ENCODE results near the gene SBF1. TPM values are rescaled to one million over a fixed set of nuclear protein-coding genes. Genes with fewer than 3 reads are reported as not detected.
A peak's percentile ranks its signal among the peaks of the same experiment; 100 is the strongest.
"Not testable (repeated sequence)": the region's sequence is repeated elsewhere in the genome, so short reads cannot be mapped to it uniquely, and the experiment has no call there.

SBF1 gene, protein sequence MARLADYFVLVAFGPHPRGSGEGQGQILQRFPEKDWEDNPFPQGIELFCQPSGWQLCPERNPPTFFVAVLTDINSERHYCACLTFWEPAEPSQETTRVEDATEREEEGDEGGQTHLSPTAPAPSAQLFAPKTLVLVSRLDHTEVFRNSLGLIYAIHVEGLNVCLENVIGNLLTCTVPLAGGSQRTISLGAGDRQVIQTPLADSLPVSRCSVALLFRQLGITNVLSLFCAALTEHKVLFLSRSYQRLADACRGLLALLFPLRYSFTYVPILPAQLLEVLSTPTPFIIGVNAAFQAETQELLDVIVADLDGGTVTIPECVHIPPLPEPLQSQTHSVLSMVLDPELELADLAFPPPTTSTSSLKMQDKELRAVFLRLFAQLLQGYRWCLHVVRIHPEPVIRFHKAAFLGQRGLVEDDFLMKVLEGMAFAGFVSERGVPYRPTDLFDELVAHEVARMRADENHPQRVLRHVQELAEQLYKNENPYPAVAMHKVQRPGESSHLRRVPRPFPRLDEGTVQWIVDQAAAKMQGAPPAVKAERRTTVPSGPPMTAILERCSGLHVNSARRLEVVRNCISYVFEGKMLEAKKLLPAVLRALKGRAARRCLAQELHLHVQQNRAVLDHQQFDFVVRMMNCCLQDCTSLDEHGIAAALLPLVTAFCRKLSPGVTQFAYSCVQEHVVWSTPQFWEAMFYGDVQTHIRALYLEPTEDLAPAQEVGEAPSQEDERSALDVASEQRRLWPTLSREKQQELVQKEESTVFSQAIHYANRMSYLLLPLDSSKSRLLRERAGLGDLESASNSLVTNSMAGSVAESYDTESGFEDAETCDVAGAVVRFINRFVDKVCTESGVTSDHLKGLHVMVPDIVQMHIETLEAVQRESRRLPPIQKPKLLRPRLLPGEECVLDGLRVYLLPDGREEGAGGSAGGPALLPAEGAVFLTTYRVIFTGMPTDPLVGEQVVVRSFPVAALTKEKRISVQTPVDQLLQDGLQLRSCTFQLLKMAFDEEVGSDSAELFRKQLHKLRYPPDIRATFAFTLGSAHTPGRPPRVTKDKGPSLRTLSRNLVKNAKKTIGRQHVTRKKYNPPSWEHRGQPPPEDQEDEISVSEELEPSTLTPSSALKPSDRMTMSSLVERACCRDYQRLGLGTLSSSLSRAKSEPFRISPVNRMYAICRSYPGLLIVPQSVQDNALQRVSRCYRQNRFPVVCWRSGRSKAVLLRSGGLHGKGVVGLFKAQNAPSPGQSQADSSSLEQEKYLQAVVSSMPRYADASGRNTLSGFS (N-terminal part only)
- total RNA-seq (2014; rRNA removed; shearing (Covaris generic)) = 90.2 and 100 TPM in 2 replicates

DNA sequence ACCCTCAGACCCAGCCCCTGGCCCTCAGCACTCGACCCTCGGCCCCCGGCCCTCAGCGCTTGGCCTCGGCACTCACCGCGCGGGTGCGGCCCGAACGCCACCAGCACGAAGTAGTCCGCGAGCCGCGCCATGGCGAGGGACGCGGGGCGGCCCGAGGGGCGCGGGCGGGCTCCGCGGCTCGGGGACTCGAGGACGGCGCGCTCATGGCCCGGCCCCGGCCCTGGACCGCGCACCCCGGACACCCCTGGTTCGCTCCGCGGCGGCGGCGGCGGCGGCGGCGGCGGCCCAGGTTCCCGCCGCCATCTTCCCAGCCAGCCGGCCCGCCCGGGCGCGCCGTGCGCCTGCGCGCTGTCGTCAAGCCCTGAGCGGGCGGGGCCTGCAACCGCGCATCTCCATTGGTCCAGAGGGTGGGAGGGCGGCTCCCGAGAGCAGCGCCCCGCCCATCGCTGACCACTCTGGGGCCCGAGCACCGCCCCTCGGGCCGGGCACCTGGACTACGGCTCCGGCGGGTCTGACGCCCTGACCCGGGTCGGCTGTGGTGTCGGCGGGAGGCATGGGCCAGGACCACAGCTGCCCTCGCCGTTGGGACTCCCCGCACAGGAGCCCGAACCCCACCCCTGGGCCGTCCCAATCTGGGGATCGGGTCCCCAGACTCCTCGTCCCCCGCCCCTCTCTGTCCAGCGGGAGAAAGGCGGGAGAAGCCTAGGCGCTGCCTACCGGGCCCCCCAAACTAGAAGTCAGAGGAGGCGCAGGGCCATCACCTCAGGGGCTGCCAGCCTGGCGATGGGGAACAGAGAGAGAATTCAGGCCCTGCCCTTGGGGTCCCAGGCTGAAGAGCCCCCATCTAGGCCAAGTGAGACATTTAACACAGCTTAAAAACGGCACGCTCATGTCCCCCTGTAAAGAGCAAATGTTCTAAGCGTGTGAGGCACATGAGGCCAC, at the start of gene SBF1:
SBF1 (minus strand) TSS at position 326 of the 942 bp plus-strand sequence; CDS start at position 131, 195 bp downstream.
- peak; percentile 94 to 97 for DNase-seq
- H3K27me3 ChIP-seq = no peaks in the 10 kb centered on the region
- peak within 1 kb of the TSS; percentile 65 for H3K4me3 ChIP-seq
- peaks cover 4% of the 10 kb centered on the region; the same call in 1 of the 2 replicates for H3K36me3 ChIP-seq
- no peak within 1 kb of the TSS; the same call in 1 of the 2 replicates for H3K27ac ChIP-seq
- peaks cover 32% of the 10 kb centered on the region for H3K4me1 ChIP-seq
- H3K9me3 ChIP-seq (replicated peaks) = no peaks in the 10 kb centered on the region

- H3K9me3 ChIP-seq (replicated peaks) = no peaks in the 10 kb centered on the region
- peaks cover 4% of the 10 kb centered on the region; the same call in 1 of the 2 replicates for H3K4me1 ChIP-seq
- H3K27ac ChIP-seq = no peak overlapping the region
- peak in 1 of 2 experiments; percentile 13 for DNase-seq
- H3K36me3 ChIP-seq = peaks cover 48% of the 10 kb centered on the region
- H3K27me3 ChIP-seq = no peaks in the 10 kb centered on the region
- H3K4me3 ChIP-seq = peak overlapping the region; percentile 66; the same call in 1 of the 2 replicates
Measured at GRCh38 chr22:50523806-50524675, 49.2 kb upstream of the SBF1 start.

DNA sequence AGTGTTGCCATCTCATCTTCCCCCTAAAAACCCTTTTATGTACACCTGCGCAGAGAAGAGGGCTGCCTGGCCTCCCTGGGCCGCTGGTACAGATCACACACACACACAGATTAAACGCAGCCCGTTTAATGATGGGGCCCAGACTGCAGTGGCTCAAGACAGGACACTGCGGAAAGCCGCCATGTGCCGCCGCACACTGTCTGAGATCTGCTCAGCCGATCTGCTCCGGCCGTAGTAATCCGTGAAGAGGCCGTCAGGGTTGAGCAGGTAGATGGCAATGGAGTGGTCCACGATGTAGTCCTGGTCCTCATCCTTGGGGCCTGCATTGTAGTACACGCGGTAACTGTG, 48.6 kb upstream of the SBF1 start:
- Histone ChIP-seq H3K36me3 (peaks cover 55% of the 10 kb centered on the region), H3K4me3 (no peak overlapping the region), H3K27ac (no peak overlapping the region), H3K27me3 (no peaks in the 10 kb centered on the region), H3K9me3 (replicated peaks) (no peaks in the 10 kb centered on the region), H3K4me1 (peaks cover 4% of the 10 kb centered on the region; the same call in 1 of the 2 replicates)
- no peak for DNase-seq

DNA sequence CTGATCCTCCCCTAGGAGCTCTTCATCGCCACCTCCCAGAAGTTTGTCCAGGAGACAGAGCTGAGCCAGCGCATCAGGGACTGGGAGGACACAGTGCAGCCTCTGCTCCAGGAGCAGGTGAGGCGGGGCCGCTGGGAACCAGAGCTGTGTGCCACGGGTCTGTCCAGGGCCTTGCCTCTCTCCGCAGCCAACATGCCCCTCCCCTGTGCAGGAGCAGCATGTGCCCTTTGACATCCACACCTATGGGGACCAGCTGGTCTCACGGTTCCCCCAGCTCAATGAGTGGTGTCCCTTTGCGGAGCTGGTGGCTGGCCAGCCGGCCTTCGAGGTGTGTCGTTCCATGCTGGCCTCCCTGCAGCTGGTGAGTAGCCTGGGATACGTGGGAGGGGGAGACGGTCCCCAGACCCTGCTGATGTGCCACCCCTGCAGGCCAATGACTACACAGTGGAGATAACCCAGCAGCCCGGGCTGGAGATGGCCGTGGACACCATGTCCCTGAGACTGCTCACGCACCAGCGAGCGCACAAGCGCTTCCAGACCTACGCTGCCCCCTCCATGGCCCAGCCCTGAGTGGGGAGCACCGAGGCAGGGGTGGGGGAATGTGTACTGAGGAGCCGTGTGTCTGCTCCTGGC, 48.1 kb upstream of the SBF1 start:
- Histone ChIP-seq H3K9me3 (replicated peaks) (no peaks in the 10 kb centered on the region), H3K27ac (no peak overlapping the region), H3K27me3 (no peaks in the 10 kb centered on the region), H3K36me3 (peaks cover 60% of the 10 kb centered on the region), H3K4me3 (no peak overlapping the region), H3K4me1 (peaks cover 4% of the 10 kb centered on the region; the same call in 1 of the 2 replicates)
- no peak for DNase-seq

GRCh38 chr22:50522208-50522805, 47.5 kb upstream of the SBF1 start:
- Histone ChIP-seq H3K27ac (no peak overlapping the region), H3K36me3 (peaks cover 66% of the 10 kb centered on the region), H3K4me1 (peaks cover 4% of the 10 kb centered on the region; the same call in 1 of the 2 replicates), H3K4me3 (no peak overlapping the region), H3K27me3 (no peaks in the 10 kb centered on the region), H3K9me3 (replicated peaks) (no peaks in the 10 kb centered on the region)
- no peak for DNase-seq

DNA sequence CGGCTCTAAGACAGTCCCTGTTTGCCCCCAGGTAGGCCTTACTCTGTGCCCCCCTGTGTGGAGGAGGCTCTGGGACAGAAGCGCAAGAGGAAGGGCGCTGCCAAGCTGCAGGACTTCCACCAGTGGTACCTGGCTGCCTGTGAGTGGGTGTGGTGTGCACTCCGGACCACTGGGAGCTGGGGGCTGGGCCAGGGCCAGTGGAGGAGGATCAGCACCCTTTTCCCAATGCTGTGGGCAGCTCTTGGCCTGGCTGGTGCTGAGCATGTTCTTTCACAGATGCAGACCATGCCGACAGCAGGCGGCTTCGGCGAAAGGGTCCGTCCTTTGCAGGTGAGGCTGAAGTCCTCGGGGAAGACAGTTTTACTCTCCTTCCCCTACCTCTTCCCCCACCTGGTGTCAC, 46.9 kb upstream of the SBF1 start:
- no peak for DNase-seq
- Histone ChIP-seq H3K9me3 (replicated peaks) (no peaks in the 10 kb centered on the region), H3K36me3 (peaks cover 72% of the 10 kb centered on the region), H3K27me3 (no peaks in the 10 kb centered on the region), H3K4me1 (peaks cover 4% of the 10 kb centered on the region; the same call in 1 of the 2 replicates), H3K27ac (no peak overlapping the region), H3K4me3 (no peak overlapping the region)

GRCh38 chr22:50520826-50521453, 46.1 kb upstream of the SBF1 start:
- Histone ChIP-seq H3K4me3 (no peak overlapping the region), H3K27ac (no peak overlapping the region), H3K27me3 (no peaks in the 10 kb centered on the region), H3K9me3 (replicated peaks) (no peaks in the 10 kb centered on the region), H3K4me1 (peaks cover 4% of the 10 kb centered on the region; the same call in 1 of the 2 replicates), H3K36me3 (peaks cover 73% of the 10 kb centered on the region)
- DNase-seq = no peak

DNA sequence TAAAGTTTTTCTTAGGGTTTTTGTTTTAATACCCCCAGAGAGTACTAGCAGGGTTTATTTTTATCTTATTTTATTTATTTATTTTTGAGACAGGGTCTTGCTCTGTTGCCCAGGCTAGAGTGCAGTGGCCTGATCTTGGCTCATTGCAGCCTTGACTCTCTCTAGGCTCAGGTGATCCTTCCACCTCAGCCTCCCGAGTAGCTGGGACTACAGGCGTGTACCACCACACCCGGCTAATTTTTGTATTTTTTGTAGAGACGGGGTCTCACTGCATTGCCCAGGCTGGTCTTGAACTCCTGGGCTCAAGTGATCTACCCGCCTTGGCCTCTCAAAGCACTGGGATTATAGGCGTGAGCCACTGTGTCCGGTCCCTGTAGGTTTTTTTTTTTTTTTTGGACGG, 45.3 kb upstream of the SBF1 start:
- H3K36me3 ChIP-seq = peaks cover 73% of the 10 kb centered on the region
- H3K4me3 ChIP-seq; H3K27me3 ChIP-seq; DNase-seq; H3K27ac ChIP-seq; H3K9me3 ChIP-seq (replicated peaks); H3K4me1 ChIP-seq: not testable (repeated sequence)

DNA sequence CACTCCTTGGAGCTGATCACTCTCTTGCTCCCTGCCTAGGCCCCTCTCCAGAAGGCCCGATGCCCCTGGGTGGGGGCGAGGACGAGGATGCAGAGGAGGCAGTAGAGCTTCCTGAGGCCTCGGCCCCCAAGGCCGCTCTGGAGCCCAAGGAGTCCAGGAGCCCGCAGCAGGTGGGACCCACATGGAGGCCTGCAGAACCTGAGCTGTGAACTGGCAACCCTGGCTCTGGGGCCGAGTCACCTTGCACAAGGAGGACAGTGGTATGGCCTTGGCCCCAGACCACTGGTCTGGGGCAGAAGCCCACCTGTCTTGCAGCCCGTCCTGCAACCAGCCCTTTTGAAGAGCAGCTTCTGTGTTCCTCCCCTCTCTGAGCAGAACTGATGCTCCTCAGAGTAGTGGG, 44.3 kb upstream of the SBF1 start:
- no peaks in the 10 kb centered on the region for H3K9me3 ChIP-seq (replicated peaks)
- H3K4me1 ChIP-seq = no peaks in the 10 kb centered on the region; the same call in 1 of the 2 replicates
- no peak for DNase-seq
- H3K36me3 ChIP-seq = peaks cover 72% of the 10 kb centered on the region
- no peak overlapping the region for H3K27ac ChIP-seq
- no peak overlapping the region for H3K4me3 ChIP-seq
- H3K27me3 ChIP-seq = no peaks in the 10 kb centered on the region

GRCh38 chr22:50518606-50519005, 43.8 kb upstream of the SBF1 start:
- Histone ChIP-seq H3K9me3 (replicated peaks) (no peaks in the 10 kb centered on the region), H3K36me3 (peaks cover 67% of the 10 kb centered on the region), H3K4me1 (no peaks in the 10 kb centered on the region)

DNA sequence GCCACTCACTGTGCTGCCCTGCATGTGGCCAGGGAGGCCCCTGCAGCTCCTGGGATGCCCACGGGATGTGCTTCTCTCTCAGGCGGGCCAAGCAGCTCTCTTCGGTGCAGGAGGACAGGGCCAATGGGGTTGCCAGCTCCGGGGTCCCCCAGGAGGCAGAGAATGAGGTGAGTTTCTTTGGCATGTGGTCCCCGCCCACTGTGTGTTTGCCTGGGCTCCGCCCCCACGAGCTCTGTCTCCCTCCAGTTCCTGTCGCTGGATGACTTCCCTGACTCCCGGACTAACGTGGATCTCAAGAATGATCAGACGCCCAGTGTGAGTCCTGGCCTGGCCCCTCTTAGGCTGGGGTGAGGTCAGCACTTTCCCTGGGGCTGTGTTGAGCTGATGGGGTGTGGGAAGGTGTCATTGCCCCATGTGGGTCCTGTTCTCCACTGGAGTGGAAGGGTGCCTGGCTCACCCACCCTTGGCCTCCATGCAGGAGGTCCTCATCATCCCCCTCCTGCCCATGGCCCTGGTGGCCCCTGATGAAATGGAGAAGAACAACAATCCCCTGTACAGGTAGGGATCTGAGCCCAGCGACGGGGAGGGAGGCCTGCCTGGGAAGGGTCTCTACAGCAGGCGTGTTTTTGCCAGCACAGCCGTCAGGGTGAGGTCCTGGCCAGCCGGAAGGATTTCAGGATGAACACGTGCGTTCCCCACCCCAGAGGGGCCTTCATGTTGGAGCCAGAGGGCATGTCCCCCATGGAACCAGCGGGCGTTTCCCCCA, 42.8 kb upstream of the SBF1 start:
- H3K4me3 ChIP-seq = no peak overlapping the region
- no peaks in the 10 kb centered on the region for H3K9me3 ChIP-seq (replicated peaks)
- H3K27me3 ChIP-seq = no peaks in the 10 kb centered on the region
- no peak for DNase-seq
- peaks cover 63% of the 10 kb centered on the region for H3K36me3 ChIP-seq
- no peak overlapping the region for H3K27ac ChIP-seq
- H3K4me1 ChIP-seq = no peaks in the 10 kb centered on the region

More at GRCh38 chr22:50518606-50519005, 43.8 kb upstream of the SBF1 start:
- Histone ChIP-seq H3K27ac (no peak overlapping the region), H3K27me3 (no peaks in the 10 kb centered on the region), H3K4me3 (no peak overlapping the region)
- DNase-seq = no peak
